ENCODE measurements around the gene RAMACL.

DNA sequence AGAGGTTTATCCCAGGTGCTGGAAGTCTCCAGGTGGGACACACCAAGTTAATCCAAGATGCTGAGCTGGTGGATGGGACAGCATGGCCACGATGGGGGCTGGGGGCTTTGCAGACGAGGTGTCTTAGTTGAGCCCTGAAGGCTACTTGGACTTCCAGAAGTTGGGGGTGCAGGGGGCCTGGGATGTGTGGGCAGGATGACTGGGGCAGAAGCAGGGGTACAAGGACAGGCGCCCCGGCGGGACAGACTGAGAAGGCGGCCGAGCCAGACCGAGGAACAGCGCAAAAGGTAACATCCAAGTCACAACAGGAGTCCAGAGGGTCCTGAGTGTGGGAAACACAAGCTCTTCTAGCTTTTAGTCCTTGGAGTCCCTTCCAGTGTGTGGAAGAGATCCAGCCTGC, 23.8 kb downstream of the RAMACL start:
- TF ChIP-seq, protein P1, sequence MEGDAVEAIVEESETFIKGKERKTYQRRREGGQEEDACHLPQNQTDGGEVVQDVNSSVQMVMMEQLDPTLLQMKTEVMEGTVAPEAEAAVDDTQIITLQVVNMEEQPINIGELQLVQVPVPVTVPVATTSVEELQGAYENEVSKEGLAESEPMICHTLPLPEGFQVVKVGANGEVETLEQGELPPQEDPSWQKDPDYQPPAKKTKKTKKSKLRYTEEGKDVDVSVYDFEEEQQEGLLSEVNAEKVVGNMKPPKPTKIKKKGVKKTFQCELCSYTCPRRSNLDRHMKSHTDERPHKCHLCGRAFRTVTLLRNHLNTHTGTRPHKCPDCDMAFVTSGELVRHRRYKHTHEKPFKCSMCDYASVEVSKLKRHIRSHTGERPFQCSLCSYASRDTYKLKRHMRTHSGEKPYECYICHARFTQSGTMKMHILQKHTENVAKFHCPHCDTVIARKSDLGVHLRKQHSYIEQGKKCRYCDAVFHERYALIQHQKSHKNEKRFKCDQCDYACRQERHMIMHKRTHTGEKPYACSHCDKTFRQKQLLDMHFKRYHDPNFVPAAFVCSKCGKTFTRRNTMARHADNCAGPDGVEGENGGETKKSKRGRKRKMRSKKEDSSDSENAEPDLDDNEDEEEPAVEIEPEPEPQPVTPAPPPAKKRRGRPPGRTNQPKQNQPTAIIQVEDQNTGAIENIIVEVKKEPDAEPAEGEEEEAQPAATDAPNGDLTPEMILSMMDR (IDR thresholded peaks at IDR 0.05; ENCODE audit: poor library complexity, severe bottlenecking): no peak
- TF ChIP-seq POLR2AphosphoS5 (IDR thresholded peaks at IDR 0.05) (no peak), EZH2 (IDR thresholded peaks at IDR 0.05; ENCODE audit: borderline replicate concordance, insufficient read depth, low read length, poor library complexity, severe bottlenecking) (no peak), RAD21 (conservative IDR thresholded peaks at IDR 0.05) (no peak), EP300 (conservative IDR thresholded peaks at IDR 0.05; ENCODE audit: poor library complexity, severe bottlenecking) (no peak)
- TF ChIP-seq, protein P2, sequence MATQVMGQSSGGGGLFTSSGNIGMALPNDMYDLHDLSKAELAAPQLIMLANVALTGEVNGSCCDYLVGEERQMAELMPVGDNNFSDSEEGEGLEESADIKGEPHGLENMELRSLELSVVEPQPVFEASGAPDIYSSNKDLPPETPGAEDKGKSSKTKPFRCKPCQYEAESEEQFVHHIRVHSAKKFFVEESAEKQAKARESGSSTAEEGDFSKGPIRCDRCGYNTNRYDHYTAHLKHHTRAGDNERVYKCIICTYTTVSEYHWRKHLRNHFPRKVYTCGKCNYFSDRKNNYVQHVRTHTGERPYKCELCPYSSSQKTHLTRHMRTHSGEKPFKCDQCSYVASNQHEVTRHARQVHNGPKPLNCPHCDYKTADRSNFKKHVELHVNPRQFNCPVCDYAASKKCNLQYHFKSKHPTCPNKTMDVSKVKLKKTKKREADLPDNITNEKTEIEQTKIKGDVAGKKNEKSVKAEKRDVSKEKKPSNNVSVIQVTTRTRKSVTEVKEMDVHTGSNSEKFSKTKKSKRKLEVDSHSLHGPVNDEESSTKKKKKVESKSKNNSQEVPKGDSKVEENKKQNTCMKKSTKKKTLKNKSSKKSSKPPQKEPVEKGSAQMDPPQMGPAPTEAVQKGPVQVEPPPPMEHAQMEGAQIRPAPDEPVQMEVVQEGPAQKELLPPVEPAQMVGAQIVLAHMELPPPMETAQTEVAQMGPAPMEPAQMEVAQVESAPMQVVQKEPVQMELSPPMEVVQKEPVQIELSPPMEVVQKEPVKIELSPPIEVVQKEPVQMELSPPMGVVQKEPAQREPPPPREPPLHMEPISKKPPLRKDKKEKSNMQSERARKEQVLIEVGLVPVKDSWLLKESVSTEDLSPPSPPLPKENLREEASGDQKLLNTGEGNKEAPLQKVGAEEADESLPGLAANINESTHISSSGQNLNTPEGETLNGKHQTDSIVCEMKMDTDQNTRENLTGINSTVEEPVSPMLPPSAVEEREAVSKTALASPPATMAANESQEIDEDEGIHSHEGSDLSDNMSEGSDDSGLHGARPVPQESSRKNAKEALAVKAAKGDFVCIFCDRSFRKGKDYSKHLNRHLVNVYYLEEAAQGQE (IDR thresholded peaks at IDR 0.05; ENCODE audit: borderline replicate concordance): no peak
